ENCODE results near the gene GLIPR2. TPM values are rescaled to one million over a fixed set of nuclear protein-coding genes. Genes with fewer than 3 reads are reported as not detected.

The GLIPR2 gene
- polyA plus RNA-seq, 1 experiment: 26.3 TPM

DNA sequence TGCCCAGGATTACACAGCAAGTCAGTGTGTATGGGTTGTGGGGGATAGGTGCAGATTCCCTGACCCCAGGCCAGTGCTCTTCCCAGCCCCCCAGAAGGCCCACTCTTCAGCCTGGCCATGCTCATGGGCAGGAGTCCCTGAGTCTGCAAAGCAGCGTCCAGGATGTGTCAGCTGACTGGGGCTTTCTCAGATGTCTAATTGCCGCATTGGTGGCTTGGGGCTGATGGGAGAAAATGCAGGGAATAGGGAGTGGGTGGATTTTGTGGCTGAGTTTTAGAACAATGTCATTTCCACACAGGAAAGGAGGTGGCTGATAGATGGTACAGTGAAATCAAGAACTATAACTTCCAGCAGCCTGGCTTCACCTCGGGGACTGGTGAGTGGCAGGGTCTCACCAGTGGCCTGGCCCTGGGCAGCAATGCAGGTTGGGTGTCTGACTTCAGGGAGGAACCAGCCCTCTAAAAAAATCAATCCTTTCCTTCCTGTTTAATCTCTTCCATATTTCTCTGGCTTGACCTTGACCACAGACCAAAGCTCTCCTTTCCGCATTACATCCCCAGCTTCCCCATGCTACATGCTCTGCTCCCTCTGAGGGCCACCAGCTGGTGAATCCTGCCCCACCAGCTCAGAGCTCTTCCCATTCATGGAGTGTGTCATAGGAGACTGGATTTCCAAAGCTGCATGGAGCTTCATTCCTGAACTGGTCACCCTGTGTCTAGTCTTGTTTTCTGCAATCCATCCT is 14.2 kb downstream of the GLIPR2 start:
- no peak for DNase-seq (ENCODE audit: low read depth)
- no peaks in the 10 kb centered on the region for H3K27me3 ChIP-seq (ENCODE audit: control insufficient read depth, insufficient read depth, low read length)
- CTCF ChIA-PET: interaction anchor here (1.1 to 1.7 kb wide), 4 partner anchors 10 to 32 kb away, joined by 3 to 8 read pairs (median 4); no protein-coding TSS in a partner anchor
- TF ChIP-seq, protein P1, sequence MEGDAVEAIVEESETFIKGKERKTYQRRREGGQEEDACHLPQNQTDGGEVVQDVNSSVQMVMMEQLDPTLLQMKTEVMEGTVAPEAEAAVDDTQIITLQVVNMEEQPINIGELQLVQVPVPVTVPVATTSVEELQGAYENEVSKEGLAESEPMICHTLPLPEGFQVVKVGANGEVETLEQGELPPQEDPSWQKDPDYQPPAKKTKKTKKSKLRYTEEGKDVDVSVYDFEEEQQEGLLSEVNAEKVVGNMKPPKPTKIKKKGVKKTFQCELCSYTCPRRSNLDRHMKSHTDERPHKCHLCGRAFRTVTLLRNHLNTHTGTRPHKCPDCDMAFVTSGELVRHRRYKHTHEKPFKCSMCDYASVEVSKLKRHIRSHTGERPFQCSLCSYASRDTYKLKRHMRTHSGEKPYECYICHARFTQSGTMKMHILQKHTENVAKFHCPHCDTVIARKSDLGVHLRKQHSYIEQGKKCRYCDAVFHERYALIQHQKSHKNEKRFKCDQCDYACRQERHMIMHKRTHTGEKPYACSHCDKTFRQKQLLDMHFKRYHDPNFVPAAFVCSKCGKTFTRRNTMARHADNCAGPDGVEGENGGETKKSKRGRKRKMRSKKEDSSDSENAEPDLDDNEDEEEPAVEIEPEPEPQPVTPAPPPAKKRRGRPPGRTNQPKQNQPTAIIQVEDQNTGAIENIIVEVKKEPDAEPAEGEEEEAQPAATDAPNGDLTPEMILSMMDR (IDR thresholded peaks at IDR 0.05; ENCODE audit: insufficient read depth, low read depth, low read length): no peak
- no peak overlapping the region for H3K4me3 ChIP-seq (ENCODE audit: low read depth, low read length)
- no peaks in the 10 kb centered on the region for H3K36me3 ChIP-seq (ENCODE audit: control insufficient read depth, insufficient read depth, low read length)
- POLR2A ChIA-PET: interaction anchor here (0.6 kb wide), 1 partner anchor 13 kb away, joined by 3 read pairs; no protein-coding TSS in a partner anchor

DNA sequence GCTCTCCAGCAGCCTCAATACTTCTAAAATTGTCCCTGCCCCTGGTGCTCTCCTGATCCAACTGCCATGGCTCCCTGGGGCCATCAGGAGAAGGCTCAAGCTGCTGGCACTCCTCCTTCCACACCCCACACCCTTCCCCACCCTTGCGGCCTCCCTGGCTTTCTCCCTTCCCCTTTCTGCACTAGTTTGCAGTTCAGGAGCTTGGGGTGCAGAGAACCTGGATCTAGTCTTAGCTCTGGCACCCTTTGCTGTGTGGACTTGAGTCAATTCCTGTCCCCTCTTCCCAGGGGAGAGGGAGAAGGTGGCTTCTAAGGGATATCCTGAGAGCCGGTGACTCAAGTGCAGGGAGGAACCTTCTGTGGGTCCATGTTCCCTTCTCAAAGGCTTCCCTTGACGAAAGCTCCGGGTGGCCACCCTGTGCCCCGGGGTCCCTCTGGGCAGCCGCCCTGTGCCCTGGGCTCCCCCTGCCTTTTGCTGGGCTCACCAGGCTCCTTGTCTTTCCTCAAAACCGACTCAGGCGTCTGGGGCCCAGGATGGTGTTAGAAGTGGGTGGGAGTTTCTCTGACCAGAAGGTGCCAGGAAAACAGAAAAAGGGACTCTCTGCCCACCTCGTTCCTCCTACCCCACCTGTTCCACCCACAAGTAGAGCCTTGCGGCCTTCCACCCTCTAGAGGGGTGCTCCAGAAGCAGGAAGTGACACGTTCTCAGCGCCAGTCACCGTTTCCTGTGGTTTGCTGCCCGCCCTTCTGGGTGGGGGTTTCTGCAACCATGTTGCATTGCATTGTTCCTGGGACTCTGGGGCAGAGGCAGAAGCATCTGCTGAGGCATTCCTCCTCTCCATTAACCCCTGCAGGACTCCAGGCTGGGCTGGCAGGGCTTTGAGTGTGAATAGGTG is 15.0 kb downstream of the GLIPR2 start:
- ChIA-PET POLR2A (interaction anchor here (0.6 kb wide), 2 partner anchors 12 to 115 kb away, joined by 3 read pairs; partner anchors contain the start of gene RECK), CTCF (interaction anchor here (0.9 to 1.2 kb wide), 3 partner anchors 13 to 15 kb away, joined by 3 to 8 read pairs (median 4); no protein-coding TSS in a partner anchor)
- H3K27me3 ChIP-seq (ENCODE audit: control insufficient read depth, insufficient read depth, low read length): no peaks in the 10 kb centered on the region
- DNase-seq (ENCODE audit: low read depth): no peak
- H3K36me3 ChIP-seq (ENCODE audit: control insufficient read depth, insufficient read depth, low read length): no peaks in the 10 kb centered on the region
- no peak overlapping the region for H3K4me3 ChIP-seq (ENCODE audit: low read depth, low read length)
- TF ChIP-seq, protein P1 (IDR thresholded peaks at IDR 0.05; ENCODE audit: insufficient read depth, low read depth, low read length): no peak

DNA sequence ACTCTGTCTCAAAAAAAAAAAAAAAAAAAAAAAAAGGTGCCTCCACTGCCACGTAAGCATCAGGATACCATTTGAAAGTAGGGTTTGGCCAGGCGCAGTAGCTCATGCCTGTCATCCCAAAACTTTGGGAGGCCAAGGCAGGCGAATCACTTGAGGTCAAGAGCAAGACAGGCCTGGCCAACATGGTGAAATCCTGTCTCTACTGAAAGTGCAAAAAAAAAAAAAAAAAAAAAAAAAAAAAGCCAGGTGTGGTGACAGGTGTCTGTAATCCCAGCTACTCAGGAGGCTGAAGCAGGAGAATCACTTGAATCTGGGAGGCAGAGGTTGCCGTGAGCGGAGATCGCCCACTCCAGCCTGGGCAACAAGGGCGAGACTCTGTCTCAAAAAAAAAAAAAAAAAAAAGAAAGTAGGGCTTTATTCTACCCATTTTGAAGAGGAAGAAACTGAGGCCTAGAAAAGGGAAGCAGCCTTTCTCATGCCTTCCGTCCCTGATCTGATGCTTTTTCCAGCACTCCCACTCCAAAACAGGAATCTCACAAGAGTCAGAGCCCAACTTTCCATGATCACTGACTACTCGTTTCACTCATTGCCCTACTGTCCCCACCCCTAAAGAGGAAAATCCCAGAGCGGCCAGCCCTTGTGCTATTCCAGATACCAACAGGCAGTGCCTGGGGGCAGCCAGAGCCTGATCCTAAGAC is 16.4 kb downstream of the GLIPR2 start:
- CTCF ChIA-PET: interaction anchor here (0.6 to 0.9 kb wide), 2 partner anchors 14 to 601 kb away, joined by 3 read pairs; no protein-coding TSS in a partner anchor
- TF ChIP-seq, protein P1 (IDR thresholded peaks at IDR 0.05; ENCODE audit: insufficient read depth, low read depth, low read length): no peak
- H3K36me3 ChIP-seq (ENCODE audit: control insufficient read depth, insufficient read depth, low read length): no peaks in the 10 kb centered on the region
- H3K27me3 ChIP-seq (ENCODE audit: control insufficient read depth, insufficient read depth, low read length): no peaks in the 10 kb centered on the region
- POLR2A ChIA-PET: interaction anchor here (0.6 to 0.7 kb wide), 2 partner anchors 10 to 116 kb away, joined by 3 to 19 read pairs; partner anchors contain the start of gene RECK
- H3K4me3 ChIP-seq (ENCODE audit: low read depth, low read length): no peak overlapping the region
- no peak for DNase-seq (ENCODE audit: low read depth)

DNA sequence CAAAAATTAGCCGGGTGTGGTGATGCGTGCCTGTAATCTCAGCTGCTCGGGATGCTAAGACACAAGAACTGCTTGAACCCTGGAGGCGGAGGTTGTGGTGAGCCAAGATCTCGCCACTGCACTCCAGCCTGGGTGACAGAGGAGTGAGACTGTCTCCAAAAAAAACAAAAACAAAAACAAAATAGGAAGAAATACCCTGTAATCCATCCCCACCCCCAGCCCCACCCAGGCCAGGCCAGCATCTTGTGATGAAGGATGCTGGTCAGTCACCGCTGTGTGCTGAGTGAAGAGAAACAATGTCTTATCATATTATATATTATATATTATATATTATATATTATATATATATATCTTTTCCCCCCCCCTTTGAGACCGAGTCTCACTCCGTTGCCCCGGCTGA is 17.2 kb downstream of the GLIPR2 start:
- H3K36me3 ChIP-seq (ENCODE audit: control insufficient read depth, insufficient read depth, low read length): no peaks in the 10 kb centered on the region
- no peaks in the 10 kb centered on the region for H3K27me3 ChIP-seq (ENCODE audit: control insufficient read depth, insufficient read depth, low read length)
- TF ChIP-seq, protein P1 (IDR thresholded peaks at IDR 0.05; ENCODE audit: insufficient read depth, low read depth, low read length): no peak
- POLR2A ChIA-PET: no interaction called here
- no peak overlapping the region for H3K4me3 ChIP-seq (ENCODE audit: low read depth, low read length)
- CTCF ChIA-PET: interaction anchor here (2.2 kb wide), 1 partner anchor 10 kb away, joined by 9 read pairs; no protein-coding TSS in a partner anchor
- no peak for DNase-seq (ENCODE audit: low read depth)

Data from BJ (cell line).